ENCODE measurements around the gene ARHGEF35.
"Not testable (repeated sequence)": the region's sequence is repeated elsewhere in the genome, so short reads cannot be mapped to it uniquely, and the experiment has no call there.

DNA sequence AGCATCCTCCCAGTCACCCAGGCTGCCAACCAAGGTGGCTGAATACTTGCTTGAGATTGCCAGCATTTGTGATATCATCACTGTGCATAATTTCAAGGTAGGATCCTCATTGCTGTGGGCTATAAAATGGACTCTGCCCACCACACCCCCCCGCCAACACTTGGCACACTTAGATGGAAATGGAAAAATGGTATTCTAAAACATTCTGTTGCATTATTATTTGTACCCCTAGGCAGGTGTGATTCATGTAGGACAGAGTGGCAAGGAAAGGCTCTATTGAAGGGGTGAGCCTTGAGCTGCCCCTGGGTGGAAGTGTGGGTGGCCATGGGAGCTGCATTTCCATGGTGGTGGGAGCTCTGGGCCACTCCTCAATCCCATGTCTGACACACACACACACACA lies 22.9 kb upstream of the ARHGEF35 start:
- TF ChIP-seq, protein P1, sequence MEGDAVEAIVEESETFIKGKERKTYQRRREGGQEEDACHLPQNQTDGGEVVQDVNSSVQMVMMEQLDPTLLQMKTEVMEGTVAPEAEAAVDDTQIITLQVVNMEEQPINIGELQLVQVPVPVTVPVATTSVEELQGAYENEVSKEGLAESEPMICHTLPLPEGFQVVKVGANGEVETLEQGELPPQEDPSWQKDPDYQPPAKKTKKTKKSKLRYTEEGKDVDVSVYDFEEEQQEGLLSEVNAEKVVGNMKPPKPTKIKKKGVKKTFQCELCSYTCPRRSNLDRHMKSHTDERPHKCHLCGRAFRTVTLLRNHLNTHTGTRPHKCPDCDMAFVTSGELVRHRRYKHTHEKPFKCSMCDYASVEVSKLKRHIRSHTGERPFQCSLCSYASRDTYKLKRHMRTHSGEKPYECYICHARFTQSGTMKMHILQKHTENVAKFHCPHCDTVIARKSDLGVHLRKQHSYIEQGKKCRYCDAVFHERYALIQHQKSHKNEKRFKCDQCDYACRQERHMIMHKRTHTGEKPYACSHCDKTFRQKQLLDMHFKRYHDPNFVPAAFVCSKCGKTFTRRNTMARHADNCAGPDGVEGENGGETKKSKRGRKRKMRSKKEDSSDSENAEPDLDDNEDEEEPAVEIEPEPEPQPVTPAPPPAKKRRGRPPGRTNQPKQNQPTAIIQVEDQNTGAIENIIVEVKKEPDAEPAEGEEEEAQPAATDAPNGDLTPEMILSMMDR (IDR thresholded peaks at IDR 0.05): not testable (repeated sequence)
- TF ChIP-seq POLR2A (IDR thresholded peaks at IDR 0.05): not testable (repeated sequence)
